Ovary (tissue), 9 donors: ENCODE data around the gene PANK3. TPM values are rescaled to one million over a fixed set of nuclear protein-coding genes. Genes with fewer than 3 reads are reported as not detected.

Experiments used
- DNase-seq, 5 donors: peaks; one replicate each; pipeline ENCODE4 v3.0.0-alpha.2; 2019 to 2020
- H3K27ac ChIP-seq, 2 donors: fragments of 200-600 bp; one replicate each; pipeline versions ENCODE4 v1.5.1 to v1.8.0; 2019 to 2022
- H3K27me3 ChIP-seq: fragments of 200-600 bp; one replicate; pipeline ENCODE4 v1.8.0; 2022
- H3K36me3 ChIP-seq: fragments of 200-600 bp; sonication (generic); one replicate; pipeline ENCODE4 v1.5.1; 2019
- H3K4me1 ChIP-seq: one replicate; pipeline ENCODE4 v1.8.1; 2013; ENCODE audit warnings: mild to moderate bottlenecking, moderate library complexity; ENCODE audit not compliant: insufficient read depth
- H3K4me3 ChIP-seq: fragments of 200-600 bp; sonication (generic); one replicate; pipeline ENCODE4 v1.5.1; 2017
- H3K9me3 ChIP-seq, 2 donors: fragments of 200-600 bp in 1 of 2; sonication (generic) in 1 of 2; one replicate each; pipeline versions ENCODE4 v1.5.1 to v1.8.1; 2013 to 2019; ENCODE audit warnings: mild to moderate bottlenecking in 1 of 2, moderate library complexity in 1 of 2
- CTCF ChIP-seq, 3 donors: fragments of 450-650 bp in 2 of 3; fragments of 200-600 bp in 1 of 3; IDR thresholded peaks; one replicate each; pipeline versions ENCODE4 v1.5.1 to v1.8.0; 2016 to 2022; ENCODE audit warnings: antibody characterized with exemption in 3 of 3, mild to moderate bottlenecking in 1 of 3
- EP300 ChIP-seq: sonication (generic); formaldehyde crosslinking; IDR thresholded peaks from one replicate; pipeline ENCODE4 v1.6.1; 2017; ENCODE audit warnings: antibody characterized with exemption
- POLR2A ChIP-seq: fragments of 450-650 bp; IDR thresholded peaks from one replicate; pipeline ENCODE4 v1.6.1; 2017; ENCODE audit warnings: antibody characterized with exemption, mild to moderate bottlenecking, moderate library complexity
- WGBS, 3 donors: extraction: QIAGEN DNeasy Blood & Tissue Kit in 1 of 3; methylation state at CpG; one replicate each; pipeline versions ENCODE4 v1.1.5 to v1.1.7; 2013 to 2017; 5-methylcytosine and 5-hydroxymethylcytosine counted together
- intact Hi-C, 4 donors: fragments of 100-400 bp; cut with DNase I; formaldehyde crosslinking; loops; one replicate each; pipeline versions ENCODE4 v1.11.0 to v1.15.1; 2022 to 2023
- polyA plus RNA-seq, 2 donors: library from polyadenylated mRNA; stranded (reverse); fragments of 200-250 nt in 1 of 2; fragments of 350-450 nt in 1 of 2; fragmentation: Illumina TruSeq in 1 of 2; extraction: RNeasy Lipid Tissue Mini Kit (QIAGEN cat#74804) in 1 of 2; gene quantifications; one replicate each; pipeline ENCODE4 v1.2.3, GENCODE V29; 2013 to 2014
- total RNA-seq, 7 donors: library from RNA; depleted of rRNA in 2 of 7; stranded (reverse); fragments of >200 nt in 2 of 7; fragmentation: NEBNext Ultra II Directional in 3 of 7; extraction: Animal tissue kit (Norgen Biotek cat#: 25700) in 3 of 7; gene quantifications; one replicate each; pipeline versions ENCODE4 v1.1.0 to v1.2.4, GENCODE V29; 2016 to 2023
- donor health status: DM: no; HTN: no; CAD: no; lungs with moderate emphysema.
- donor health status: DM: no; HTN: no; CAD: no.
- donor health status: Bipolar disorder and iron deficiency.
- donor health status: DM: yes; HTN: yes; CAD: no.
- donor health status: DM: no; HTN: no; CAD: no.
- donor health status: DM: yes; HTN: yes; CAD: no.

Gene PANK3
- total and polyA plus RNA-seq, 9 donors: 8.3 to 59.1 (median 35.7) TPM

- H3K36me3 ChIP-seq: no peaks in the 10 kb centered on the region
- H3K4me3 ChIP-seq: no peak overlapping the region
- no peaks in the 10 kb centered on the region for H3K4me1 ChIP-seq
- DNase-seq: no peak
- no peak for TF ChIP-seq POLR2A
- TF ChIP-seq EP300: no peak
- no peak for TF ChIP-seq CTCF (IDR thresholded peaks at IDR 0.05)
- no peaks in the 10 kb centered on the region for H3K9me3 ChIP-seq
- intact Hi-C loops: no loop called here
- WGBS, 3 donors: 60 to 72% (median 60%) methylated on average over 2 of the region's 2 CpGs
- H3K27me3 ChIP-seq: no peaks in the 10 kb centered on the region
- no peak overlapping the region for H3K27ac ChIP-seq
Observed at GRCh38 chr5:168553377-168554130, 25.6 kb downstream of the PANK3 start.

- WGBS, 3 donors: 33 to 49% (median 45%) methylated on average over 1 of the region's 1 CpG
Observed at GRCh38 chr5:168552146-168552545, 27.0 kb downstream of the PANK3 start.

GRCh38 chr5:168550656-168551055 lies 28.5 kb downstream of the PANK3 start:
- Histone ChIP-seq H3K4me3 (no peak overlapping the region), H3K9me3 (no peaks in the 10 kb centered on the region), H3K4me1 (no peaks in the 10 kb centered on the region), H3K27me3 (no peaks in the 10 kb centered on the region), H3K36me3 (no peaks in the 10 kb centered on the region), H3K27ac (no peak overlapping the region)
- intact Hi-C loops: no loop called here
- no peak for DNase-seq
- TF ChIP-seq POLR2A (no peak), EP300 (no peak), CTCF (IDR thresholded peaks at IDR 0.05) (no peak)

More at GRCh38 chr5:168552146-168552545, 27.0 kb downstream of the PANK3 start:
- no peak overlapping the region for H3K27ac ChIP-seq
- intact Hi-C loops: no loop called here
- no peaks in the 10 kb centered on the region for H3K27me3 ChIP-seq
- no peaks in the 10 kb centered on the region for H3K9me3 ChIP-seq
- no peaks in the 10 kb centered on the region for H3K36me3 ChIP-seq
- TF ChIP-seq POLR2A: no peak
- no peak for TF ChIP-seq CTCF (IDR thresholded peaks at IDR 0.05)
- TF ChIP-seq EP300: no peak
- H3K4me1 ChIP-seq: no peaks in the 10 kb centered on the region
- H3K4me3 ChIP-seq: no peak overlapping the region
- DNase-seq: no peak

GRCh38 chr5:168549554-168549953 lies 29.6 kb downstream of the PANK3 start:
- H3K36me3 ChIP-seq: no peaks in the 10 kb centered on the region
- WGBS, 3 donors: 96 to 98% (median 96%) methylated on average over 7 of the region's 7 CpGs

More at GRCh38 chr5:168549554-168549953, 29.6 kb downstream of the PANK3 start:
- TF ChIP-seq CTCF (IDR thresholded peaks at IDR 0.05) (no peak), POLR2A (no peak), EP300 (no peak)
- intact Hi-C loops: no loop called here
- Histone ChIP-seq H3K4me3 (no peak overlapping the region), H3K4me1 (no peaks in the 10 kb centered on the region), H3K27ac (no peak overlapping the region), H3K27me3 (no peaks in the 10 kb centered on the region), H3K9me3 (no peaks in the 10 kb centered on the region)
- DNase-seq: no peak
